PC-9 (cell line): Measurements from ENCODE around the gene MED27. TPM values are rescaled to one million over a fixed set of nuclear protein-coding genes. Genes with fewer than 3 reads are reported as not detected.

Experiments used
- BruUV-seq: library from RNA; stranded (reverse); fragments of 400-500 nt; replicated peaks from 2 replicates; lab custom pipeline; 2021; lab: Mats Ljungman, UMichigan
- CTCF ChIA-PET: fragments of 300-600 bp; sonication (Branson Sonifier 250); formaldehyde crosslinking; loops from one replicate; lab custom pipeline; 2022; ENCODE audit warnings: antibody characterized with exemption; lab: Charles Lee
- POLR2A ChIA-PET: fragments of 300-600 bp; sonication (Branson Sonifier 250); formaldehyde crosslinking; loops from one replicate; lab custom pipeline; 2022; ENCODE audit warnings: antibody characterized with exemption; ENCODE audit not compliant: unreplicated experiment; lab: Charles Lee
- DNase-seq, 2 experiments: peaks; one replicate each; pipeline versions ENCODE4 v3.0.0 to v3.0.0-alpha.2; 2015 to 2022; ENCODE audit warnings: mixed read lengths in 1 of 2
- H2AFZ ChIP-seq: fragments of 200-600 bp; sonication (generic); 2 replicates; pipeline ENCODE4 v1.8.1; 2017; ENCODE audit warnings: antibody characterized with exemption
- H3F3A ChIP-seq: fragments of 200-600 bp; sonication (generic); 2 replicates; pipeline ENCODE4 v1.8.1; 2017; ENCODE audit warnings: antibody characterized with exemption, mild to moderate bottlenecking, low read depth; ENCODE audit not compliant: insufficient read depth
- H3K27ac ChIP-seq: fragments of 200-600 bp; sonication (generic); 2 replicates; pipeline ENCODE4 v1.6.1; 2016; ENCODE audit warnings: mixed run types
- H3K27me3 ChIP-seq: fragments of 200-600 bp; sonication (generic); 2 replicates; pipeline ENCODE4 v1.6.1; 2016; ENCODE audit warnings: low read depth, mixed run types; ENCODE audit not compliant: insufficient read depth
- H3K36me3 ChIP-seq: fragments of 200-600 bp; sonication (generic); 2 replicates; pipeline ENCODE4 v1.6.1; 2016; ENCODE audit warnings: low read depth, mixed run types
- H3K4me1 ChIP-seq: fragments of 200-600 bp; sonication (generic); replicated peaks from 2 replicates; pipeline ENCODE4 v1.6.1; 2016; ENCODE audit warnings: mixed run types; ENCODE audit not compliant: insufficient read depth
- H3K4me2 ChIP-seq: fragments of 200-600 bp; sonication (generic); 2 replicates; pipeline ENCODE4 v1.6.1; 2017; ENCODE audit warnings: mixed run types
- H3K4me3 ChIP-seq: fragments of 200-600 bp; sonication (generic); 2 replicates; pipeline ENCODE4 v1.6.1; 2016; ENCODE audit warnings: mixed run types
- H3K79me2 ChIP-seq: fragments of 200-600 bp; sonication (generic); 2 replicates; pipeline ENCODE4 v1.6.1; 2017; ENCODE audit warnings: low read depth, mixed run types
- H3K9me2 ChIP-seq: fragments of 200-600 bp; sonication (generic); 2 replicates; pipeline ENCODE4 v1.8.1; 2017; ENCODE audit warnings: mild to moderate bottlenecking; ENCODE audit not compliant: insufficient read depth
- H3K9me3 ChIP-seq: fragments of 200-600 bp; sonication (generic); 2 replicates; pipeline ENCODE4 v1.8.1; 2016; ENCODE audit warnings: low read depth; ENCODE audit not compliant: insufficient read depth
- H4K20me1 ChIP-seq: fragments of 200-600 bp; sonication (generic); 2 replicates; pipeline ENCODE4 v1.8.1; 2017; ENCODE audit not compliant: insufficient read depth
- CTCF ChIP-seq: fragments of 200-600 bp; sonication (generic); conservative IDR thresholded peaks from 2 replicates; pipeline ENCODE4 v1.6.1; 2017; ENCODE audit warnings: mixed run types, antibody characterized with exemption, mild to moderate bottlenecking, moderate library complexity
- EZH2 ChIP-seq: fragments of 200-600 bp; sonication (generic); IDR thresholded peaks from 2 replicates; pipeline ENCODE4 v1.8.0; 2017; ENCODE audit warnings: antibody characterized with exemption, low read depth
- intact Hi-C: fragments of 100-400 bp; cut with micrococcal nuclease; formaldehyde crosslinking; loops from one replicate; pipeline ENCODE4 v1.10.0; 2022; ENCODE audit not compliant: unreplicated experiment
- total RNA-seq: library from RNA; stranded (reverse); gene quantifications from 2 replicates; pipeline ENCODE4 v1.2.3, GENCODE V29; 2021

The MED27 gene
- total RNA-seq, 1 experiment from 2014 or later, result 31.2 TPM

DNA sequence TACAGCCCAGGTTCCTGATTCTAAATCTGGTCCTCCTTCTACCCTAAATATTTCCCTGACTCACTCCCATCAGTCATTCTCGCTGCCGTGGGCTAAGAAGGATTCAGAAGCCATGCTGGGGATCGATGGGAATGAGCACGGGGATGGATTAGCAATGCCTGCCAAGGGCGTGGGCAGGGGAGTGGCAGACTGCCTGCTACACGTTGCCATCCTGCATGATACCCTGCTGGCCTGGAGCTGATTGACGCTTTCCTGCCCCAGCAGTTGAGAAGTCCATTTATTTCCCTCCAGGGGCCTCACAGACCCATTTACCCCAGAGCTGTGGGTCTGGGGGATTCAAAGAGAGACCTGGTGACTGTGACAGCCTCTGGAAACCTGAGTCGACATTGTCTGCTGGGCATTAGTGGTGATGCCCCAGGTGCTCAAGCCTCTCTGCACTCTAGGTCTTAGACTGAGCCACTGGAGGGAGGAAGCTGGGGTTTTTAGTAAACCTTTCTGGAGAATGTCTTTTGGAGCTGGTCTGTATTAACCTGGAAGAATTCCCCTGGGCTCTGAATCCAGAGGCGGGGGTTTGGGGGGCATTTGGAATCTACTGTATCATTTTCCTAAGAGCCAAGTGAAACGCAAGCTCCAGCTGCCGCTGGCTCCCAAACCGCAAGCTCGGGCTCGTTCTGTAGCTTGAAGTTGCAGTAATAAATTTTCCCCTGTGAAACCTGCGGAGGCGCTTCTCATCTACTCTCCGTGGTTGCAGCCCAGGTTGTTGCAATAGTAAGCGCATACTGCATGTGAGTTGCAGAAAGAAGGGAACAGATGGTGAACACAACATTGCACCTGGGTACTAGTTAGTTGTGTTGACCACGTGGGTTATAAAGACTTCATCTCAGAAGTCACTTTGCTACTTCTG is 263.4 kb downstream of the MED27 start:
- POLR2A ChIA-PET, result no interaction called here
- DNase-seq, result no peak
- H3K27me3 ChIP-seq, result peaks cover 93% of the 10 kb centered on the region

GRCh38 chr9:131814707-131815106 is 265.0 kb downstream of the MED27 start:
- no peaks in the 10 kb centered on the region for H3K9me3 ChIP-seq
- intact Hi-C loops, result no loop called here
- H3K36me3 ChIP-seq, result no peaks in the 10 kb centered on the region
- H2AFZ ChIP-seq, result no peak overlapping the region
- no peaks in the 10 kb centered on the region for H3K4me1 ChIP-seq
- no peak for TF ChIP-seq CTCF
- no peak for TF ChIP-seq EZH2
- H4K20me1 ChIP-seq, result no peaks in the 10 kb centered on the region; the same call in 1 of the 2 replicates
- H3K4me2 ChIP-seq, result no peak overlapping the region
- H3K9me2 ChIP-seq, result no peaks in the 10 kb centered on the region
- CTCF ChIA-PET, result no interaction called here
- no peaks in the 10 kb centered on the region for H3K79me2 ChIP-seq
- no peak overlapping the region for H3K27ac ChIP-seq
- no peak overlapping the region for H3K4me3 ChIP-seq
- no TSS peak for BruUV-seq
- DNase-seq, result no peak
- POLR2A ChIA-PET, result no interaction called here
- peaks cover 90% of the 10 kb centered on the region for H3K27me3 ChIP-seq
- H3F3A ChIP-seq, result no peaks in the 10 kb centered on the region

More for the DNA sequence above, 263.4 kb downstream of the MED27 start:
- Histone ChIP-seq H3K9me3 (no peaks in the 10 kb centered on the region), H3K4me3 (no peak overlapping the region), H3K27ac (no peak overlapping the region), H3K36me3 (no peaks in the 10 kb centered on the region), H4K20me1 (no peaks in the 10 kb centered on the region; the same call in 1 of the 2 replicates), H2AFZ (no peak overlapping the region), H3K79me2 (no peaks in the 10 kb centered on the region), H3K9me2 (no peaks in the 10 kb centered on the region), H3K4me2 (no peak overlapping the region), H3K4me1 (no peaks in the 10 kb centered on the region), H3F3A (no peaks in the 10 kb centered on the region)
- no TSS peak for BruUV-seq
- no peak for TF ChIP-seq CTCF
- no peak for TF ChIP-seq EZH2
- CTCF ChIA-PET, result interaction anchor here (0.6 kb wide), 1 partner anchor 1205 kb away, joined by 8 read pairs; no protein-coding TSS in a partner anchor
- intact Hi-C loops, result no loop called here

DNA sequence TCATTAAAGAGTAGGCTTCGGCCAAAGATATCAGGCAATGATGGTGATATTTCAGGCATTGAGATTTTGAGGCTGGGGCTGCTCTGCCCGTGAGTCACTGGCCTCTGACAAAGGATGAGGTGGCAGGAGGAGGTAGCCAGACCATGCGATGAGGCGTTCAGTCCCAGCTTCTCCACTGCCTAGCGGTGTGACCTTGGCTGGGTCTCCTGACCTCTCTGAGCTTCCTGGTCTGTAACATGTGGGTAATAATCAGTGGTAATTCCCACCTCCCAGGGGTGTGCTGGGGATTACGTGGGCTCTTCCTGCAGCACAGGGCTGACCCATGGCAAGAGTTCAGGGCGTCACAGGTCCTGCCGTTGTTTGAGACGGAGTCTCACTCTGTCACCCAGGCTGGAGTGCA is 266.6 kb downstream of the MED27 start:
- Histone ChIP-seq H3K9me2 (no peaks in the 10 kb centered on the region), H3K4me3 (no peak overlapping the region), H3K4me2 (no peak overlapping the region), H3K27me3 (peaks cover 90% of the 10 kb centered on the region), H3K4me1 (no peaks in the 10 kb centered on the region), H2AFZ (no peak overlapping the region), H4K20me1 (no peaks in the 10 kb centered on the region), H3K9me3 (no peaks in the 10 kb centered on the region), H3K27ac (no peak overlapping the region), H3F3A (no peaks in the 10 kb centered on the region), H3K36me3 (no peaks in the 10 kb centered on the region), H3K79me2 (no peaks in the 10 kb centered on the region)
- TF ChIP-seq EZH2, result no peak
- no peak for TF ChIP-seq CTCF
- intact Hi-C loops, result no loop called here
- CTCF ChIA-PET, result no interaction called here
- POLR2A ChIA-PET, result no interaction called here
- BruUV-seq, result no TSS peak
- DNase-seq, result no peak
